GM12874 (cell line): ENCODE measurements around the gene CNTRL.

Experiments used
- TF ChIP-seq, protein P1 (sequence below): IDR thresholded peaks from 2 replicates; pipeline ENCODE4 v1.5.1; 2011; ENCODE audit warnings: low read depth, mild to moderate bottlenecking, control low read depth, low read length, moderate library complexity; ENCODE audit not compliant: insufficient read depth

Gene CNTRL

GRCh38 chr9:121178676-121179372, 104.1 kb downstream of the CNTRL start:
- TF ChIP-seq, protein P1, sequence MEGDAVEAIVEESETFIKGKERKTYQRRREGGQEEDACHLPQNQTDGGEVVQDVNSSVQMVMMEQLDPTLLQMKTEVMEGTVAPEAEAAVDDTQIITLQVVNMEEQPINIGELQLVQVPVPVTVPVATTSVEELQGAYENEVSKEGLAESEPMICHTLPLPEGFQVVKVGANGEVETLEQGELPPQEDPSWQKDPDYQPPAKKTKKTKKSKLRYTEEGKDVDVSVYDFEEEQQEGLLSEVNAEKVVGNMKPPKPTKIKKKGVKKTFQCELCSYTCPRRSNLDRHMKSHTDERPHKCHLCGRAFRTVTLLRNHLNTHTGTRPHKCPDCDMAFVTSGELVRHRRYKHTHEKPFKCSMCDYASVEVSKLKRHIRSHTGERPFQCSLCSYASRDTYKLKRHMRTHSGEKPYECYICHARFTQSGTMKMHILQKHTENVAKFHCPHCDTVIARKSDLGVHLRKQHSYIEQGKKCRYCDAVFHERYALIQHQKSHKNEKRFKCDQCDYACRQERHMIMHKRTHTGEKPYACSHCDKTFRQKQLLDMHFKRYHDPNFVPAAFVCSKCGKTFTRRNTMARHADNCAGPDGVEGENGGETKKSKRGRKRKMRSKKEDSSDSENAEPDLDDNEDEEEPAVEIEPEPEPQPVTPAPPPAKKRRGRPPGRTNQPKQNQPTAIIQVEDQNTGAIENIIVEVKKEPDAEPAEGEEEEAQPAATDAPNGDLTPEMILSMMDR = no peak

DNA sequence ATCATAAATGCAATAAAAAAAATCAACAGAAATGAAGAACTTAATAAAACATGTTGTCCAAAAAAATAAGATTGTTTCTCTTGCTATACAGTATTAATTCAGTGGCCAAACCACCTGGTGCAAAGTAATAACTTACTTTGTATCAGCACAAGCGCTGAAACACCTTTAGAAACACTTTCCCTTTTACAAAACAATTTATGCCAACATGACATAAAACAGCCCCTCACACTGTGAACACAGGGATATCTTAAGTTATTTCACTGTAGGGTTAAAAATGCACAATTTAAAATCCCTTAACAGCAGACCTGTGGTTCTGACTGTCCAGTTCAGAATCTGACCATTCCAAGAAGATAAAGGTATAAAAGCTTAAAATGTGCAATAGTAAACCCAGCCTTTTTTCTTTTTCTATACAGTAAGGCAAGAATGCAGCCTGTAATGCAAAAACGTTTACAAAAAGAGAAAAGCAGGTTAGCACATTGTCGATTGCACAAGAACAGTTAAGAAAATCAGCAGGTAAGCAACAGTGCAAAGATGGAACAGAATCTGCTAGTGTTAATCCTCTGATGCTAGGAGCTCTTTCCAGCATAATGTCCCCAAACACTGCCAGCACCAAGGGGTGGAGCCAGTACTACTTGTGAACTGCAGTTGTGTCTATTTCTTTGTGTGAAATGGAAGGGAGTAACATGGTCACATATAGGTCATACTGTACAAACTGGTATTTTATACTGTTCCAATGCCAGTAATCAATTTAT, 105.4 kb downstream of the CNTRL start:
- TF ChIP-seq, protein P1 = no peak

DNA sequence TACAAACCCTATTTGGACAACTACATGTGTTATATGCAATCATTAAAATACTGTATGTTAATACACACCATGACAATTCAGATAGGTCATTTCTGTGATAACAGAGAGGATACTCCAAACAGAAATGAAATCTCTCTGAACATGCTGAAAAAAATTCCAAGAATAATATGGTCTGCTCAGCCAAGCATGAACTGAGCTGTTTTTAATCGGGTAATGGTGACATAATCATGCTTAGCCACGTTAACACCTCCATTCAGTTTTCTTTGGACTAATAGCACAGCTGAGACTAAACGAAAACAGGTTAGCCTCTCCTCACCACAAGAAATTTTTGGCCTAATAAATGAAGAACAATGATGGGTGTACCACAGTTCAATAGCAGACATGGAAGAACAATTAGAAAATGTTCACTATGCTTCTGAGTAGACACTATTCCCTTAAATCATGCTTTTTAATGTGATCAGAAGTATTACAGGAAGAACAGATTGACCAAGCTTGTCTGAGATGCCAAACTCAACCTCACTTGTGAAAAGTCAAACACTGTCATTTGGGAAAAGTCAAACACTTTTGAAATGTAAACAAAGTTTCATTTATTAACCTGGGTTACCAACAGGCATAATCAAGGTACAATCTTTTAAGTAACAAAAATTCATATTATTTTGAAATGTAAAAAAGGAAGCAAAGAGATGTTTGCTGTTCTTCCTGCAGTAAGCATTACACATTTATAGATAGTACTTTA, 107.5 kb downstream of the CNTRL start:
- TF ChIP-seq, protein P1 = no peak

DNA sequence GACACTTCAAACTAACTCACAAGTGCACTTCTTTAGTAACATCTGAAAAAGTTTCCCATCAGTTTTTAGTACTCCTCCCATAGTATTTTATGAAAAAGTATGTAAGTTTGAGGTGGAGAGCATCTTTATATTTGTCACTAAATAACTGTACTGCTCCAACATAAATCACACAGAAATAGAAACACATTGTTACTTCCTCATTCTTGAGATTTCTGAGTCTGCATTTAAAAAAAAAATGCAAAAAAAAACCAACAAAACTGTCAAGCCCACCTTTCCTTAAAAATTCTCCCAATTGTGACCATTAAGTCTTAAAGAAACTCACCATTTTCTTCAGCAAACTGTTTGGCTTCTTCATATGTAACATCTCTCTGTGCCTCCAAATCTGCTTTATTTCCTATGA, 108.2 kb downstream of the CNTRL start:
- TF ChIP-seq, protein P1 = no peak

- TF ChIP-seq, protein P1 = no peak
Measured at GRCh38 chr9:121183666-121184423, 109.1 kb downstream of the CNTRL start.

DNA sequence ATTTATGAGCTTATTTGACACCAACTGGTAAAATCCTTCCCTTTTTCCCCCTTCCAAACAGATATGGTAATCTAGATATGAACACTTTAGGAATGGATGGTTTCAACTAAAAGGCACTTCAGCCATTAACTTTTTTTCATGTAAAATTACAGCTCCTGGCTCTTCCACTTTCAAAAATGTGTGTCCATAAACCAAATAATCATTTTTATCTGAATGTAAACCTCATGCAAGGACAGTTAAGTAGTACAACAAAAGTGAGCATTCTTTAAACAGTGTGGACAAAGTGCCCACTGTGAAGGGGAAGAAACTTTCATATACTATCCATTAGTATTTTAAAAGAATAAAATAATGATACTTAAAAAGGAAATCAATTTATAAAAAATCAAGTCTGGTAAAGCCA, 109.7 kb downstream of the CNTRL start:
- TF ChIP-seq, protein P1 = no peak
